ENCODE measurements around the gene MARK2.

DNA sequence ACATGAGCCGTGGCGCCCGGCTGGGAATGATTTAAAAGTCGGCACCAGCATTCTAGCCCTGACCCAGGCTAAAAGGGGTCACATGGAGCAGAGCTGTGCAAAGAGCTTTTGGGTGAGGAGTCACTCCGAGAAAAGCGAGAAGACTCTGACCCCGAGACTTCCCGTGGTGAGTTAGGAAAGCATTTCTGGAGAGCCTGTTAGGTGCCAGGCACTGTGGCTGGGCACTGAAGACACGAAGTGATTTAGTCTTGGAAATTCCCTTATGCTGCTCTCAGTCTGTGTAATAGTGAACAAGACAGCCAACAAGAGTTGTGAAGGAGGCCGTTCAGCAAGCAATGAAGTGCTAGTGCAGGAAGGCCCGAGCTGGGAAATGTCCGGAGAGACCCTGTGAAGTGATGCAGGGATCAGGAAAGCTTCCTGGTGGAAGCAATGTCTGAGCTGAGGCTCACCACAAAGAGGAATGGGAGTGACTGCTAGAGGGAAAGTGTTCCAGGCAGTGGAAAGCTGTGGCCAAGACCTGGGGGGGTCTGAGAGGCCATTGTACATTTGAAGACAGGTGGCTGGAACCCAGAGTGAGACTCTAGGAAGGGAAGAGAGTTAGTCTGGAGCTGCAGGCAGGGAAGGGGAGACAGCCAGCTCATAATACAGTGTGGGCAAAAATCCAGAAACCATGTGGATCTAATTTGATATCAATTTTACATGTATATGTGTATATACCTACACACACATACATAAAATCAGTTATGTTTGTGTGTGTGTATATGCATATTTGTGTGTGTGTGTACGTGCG is 31.6 kb downstream of the MARK2 start:
- TF ChIP-seq SIN3A (IDR thresholded peaks at IDR 0.05; ENCODE audit: borderline replicate concordance, insufficient read depth, low read length) (no peak), POLR2AphosphoS5 (IDR thresholded peaks at IDR 0.05; ENCODE audit: low read depth, low read length) (no peak)
